Measurements from ENCODE around the gene PPFIBP1.

DNA sequence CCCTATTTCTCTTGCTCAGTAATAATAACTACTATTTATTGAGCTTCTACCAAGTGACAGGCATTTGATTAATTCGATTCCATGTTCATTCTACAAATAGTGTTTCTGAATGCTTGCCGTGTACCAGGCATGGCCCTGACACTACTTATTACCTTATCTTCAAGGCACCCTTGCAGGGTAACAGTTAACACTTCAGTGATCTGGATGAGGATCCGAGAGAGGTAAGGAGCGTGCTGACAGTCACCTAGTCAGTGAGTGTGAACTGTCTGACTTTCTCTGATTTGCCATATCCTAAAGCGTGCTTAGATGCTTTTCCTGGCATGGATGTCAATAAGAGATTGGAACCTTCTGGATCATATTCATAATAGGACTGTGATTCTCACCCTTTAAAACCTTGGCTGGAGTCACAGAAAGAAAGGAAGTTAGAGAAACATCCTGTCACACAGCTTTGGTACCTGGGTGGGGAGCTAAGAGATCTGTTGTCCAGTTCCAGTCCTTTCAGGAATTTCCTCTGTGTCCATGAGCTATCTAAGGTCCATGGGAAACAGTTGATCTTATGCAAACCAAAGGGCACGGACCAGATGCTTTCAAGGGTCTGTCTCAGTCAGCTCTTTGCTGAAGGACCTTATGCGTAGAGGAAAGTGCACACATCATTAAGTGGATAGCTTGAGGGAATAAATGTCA lies 54.8 kb downstream of the PPFIBP1 start:
- no peak for TF ChIP-seq JUN (IDR thresholded peaks at IDR 0.05)
- no peak for TF ChIP-seq BHLHE40 (IDR thresholded peaks at IDR 0.05; ENCODE audit: low read depth, low read length)
- TF ChIP-seq RFX5 (IDR thresholded peaks at IDR 0.05) = no peak
- TF ChIP-seq CTCF (IDR thresholded peaks at IDR 0.05) = no peak
- no peak for TF ChIP-seq POLR2A (IDR thresholded peaks at IDR 0.05; ENCODE audit: low read length)
- TF ChIP-seq ESRRA (IDR thresholded peaks at IDR 0.05; ENCODE audit: borderline replicate concordance, low read length) = no peak
- TF ChIP-seq TP53 (CRISPR knock-in tag; IDR thresholded peaks at IDR 0.05) = no peak
- no peak for TF ChIP-seq MAZ (IDR thresholded peaks at IDR 0.05; ENCODE audit: borderline replicate concordance, low read depth, low read length)
- no peak for TF ChIP-seq JUNB (IDR thresholded peaks at IDR 0.05)
- TF ChIP-seq MYC (IDR thresholded peaks at IDR 0.05; ENCODE audit: borderline replicate concordance, low read length) = no peak
- TF ChIP-seq EHMT2 (IDR thresholded peaks at IDR 0.05; ENCODE audit: low read depth) = no peak
- no peak for TF ChIP-seq ELK1 (IDR thresholded peaks at IDR 0.05; ENCODE audit: low read depth, low read length)
- TF ChIP-seq POLR2AphosphoS2 (conservative IDR thresholded peaks at IDR 0.05; ENCODE audit: low read length) = no peak
- TF ChIP-seq, protein P1, sequence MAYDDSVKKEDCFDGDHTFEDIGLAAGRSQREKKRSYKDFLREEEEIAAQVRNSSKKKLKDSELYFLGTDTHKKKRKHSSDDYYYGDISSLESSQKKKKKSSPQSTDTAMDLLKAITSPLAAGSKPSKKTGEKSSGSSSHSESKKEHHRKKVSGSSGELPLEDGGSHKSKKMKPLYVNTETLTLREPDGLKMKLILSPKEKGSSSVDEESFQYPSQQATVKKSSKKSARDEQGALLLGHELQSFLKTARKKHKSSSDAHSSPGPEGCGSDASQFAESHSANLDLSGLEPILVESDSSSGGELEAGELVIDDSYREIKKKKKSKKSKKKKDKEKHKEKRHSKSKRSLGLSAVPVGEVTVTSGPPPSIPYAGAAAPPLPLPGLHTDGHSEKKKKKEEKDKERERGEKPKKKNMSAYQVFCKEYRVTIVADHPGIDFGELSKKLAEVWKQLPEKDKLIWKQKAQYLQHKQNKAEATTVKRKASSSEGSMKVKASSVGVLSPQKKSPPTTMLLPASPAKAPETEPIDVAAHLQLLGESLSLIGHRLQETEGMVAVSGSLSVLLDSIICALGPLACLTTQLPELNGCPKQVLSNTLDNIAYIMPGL (CRISPR knock-in tag; IDR thresholded peaks at IDR 0.05; ENCODE audit: borderline replicate concordance) = no peak

All from A549 (cell line).